GM19043 (cell line): ENCODE results near the gene CLEC4G.

Experiments used
- ATAC-seq: cut with Tn5 transposase; IDR thresholded peaks from one replicate; pipeline ENCODE4 v1.9.1; 2021; ENCODE audit warnings: low read depth; ENCODE audit not compliant: unreplicated experiment

Gene CLEC4G

GRCh38 chr19:7729831-7730285, 2.1 kb downstream of the CLEC4G start:
- ATAC-seq = no peak

- no peak for ATAC-seq
Measured at GRCh38 chr19:7729211-7729610, 2.7 kb downstream of the CLEC4G start.

GRCh38 chr19:7725791-7726190, 6.1 kb downstream of the CLEC4G start:
- ATAC-seq = no peak

- peak; percentile 43 for ATAC-seq
Measured at GRCh38 chr19:7722231-7722651, 9.7 kb downstream of the CLEC4G start.

- ATAC-seq = no peak
Measured at GRCh38 chr19:7720351-7720750, 11.6 kb downstream of the CLEC4G start.

- ATAC-seq = no peak
Measured at GRCh38 chr19:7718668-7719067, 13.2 kb downstream of the CLEC4G start.

- no peak for ATAC-seq
Measured at GRCh38 chr19:7716762-7717161, 15.1 kb downstream of the CLEC4G start.

- ATAC-seq = no peak
Measured at GRCh38 chr19:7715671-7716070, 16.2 kb downstream of the CLEC4G start.

GRCh38 chr19:7710616-7711015, 21.3 kb downstream of the CLEC4G start:
- ATAC-seq = no peak

GRCh38 chr19:7709932-7710460, 21.9 kb downstream of the CLEC4G start:
- ATAC-seq = no peak

- ATAC-seq = no peak
Measured at GRCh38 chr19:7706955-7707456, 24.9 kb downstream of the CLEC4G start.

- ATAC-seq = no peak
Measured at GRCh38 chr19:7706188-7706954, 25.5 kb downstream of the CLEC4G start.

GRCh38 chr19:7705387-7706187, 26.3 kb downstream of the CLEC4G start:
- ATAC-seq = no peak

GRCh38 chr19:7704280-7705060, 27.4 kb downstream of the CLEC4G start:
- no peak for ATAC-seq

- ATAC-seq = no peak
Measured at GRCh38 chr19:7703332-7703731, 28.6 kb downstream of the CLEC4G start.

GRCh38 chr19:7701654-7702457, 30.1 kb downstream of the CLEC4G start, which contains the start of gene FCER2:
Gene FCER2, minus strand, starts transcription at chr19:7702131. Its CDS starts 2,371 bp downstream, at chr19:7699760.
- peak; percentile 55 for ATAC-seq

GRCh38 chr19:7701049-7701653, 30.8 kb downstream of the CLEC4G start:
- ATAC-seq = no peak

- ATAC-seq = no peak
Measured at GRCh38 chr19:7699417-7700401, 32.2 kb downstream of the CLEC4G start.
